PC-9 (cell line): ENCODE measurements around the gene HSPA12A.

ENCODE experiments used
- CTCF ChIP-seq: fragments of 200-600 bp; sonication (generic); conservative IDR thresholded peaks from 2 replicates; pipeline ENCODE4 v1.6.1; 2017; ENCODE audit warnings: mixed run types, antibody characterized with exemption, mild to moderate bottlenecking, moderate library complexity
- EZH2 ChIP-seq: fragments of 200-600 bp; sonication (generic); IDR thresholded peaks from 2 replicates; pipeline ENCODE4 v1.8.0; 2017; ENCODE audit warnings: antibody characterized with exemption, low read depth

- TF ChIP-seq CTCF, result peak; percentile 52
- no peak for TF ChIP-seq EZH2
Measured at GRCh38 chr10:116765648-116766081, 23.3 kb upstream of the HSPA12A start.
